ENCODE results near the gene AP3D1.

DNA sequence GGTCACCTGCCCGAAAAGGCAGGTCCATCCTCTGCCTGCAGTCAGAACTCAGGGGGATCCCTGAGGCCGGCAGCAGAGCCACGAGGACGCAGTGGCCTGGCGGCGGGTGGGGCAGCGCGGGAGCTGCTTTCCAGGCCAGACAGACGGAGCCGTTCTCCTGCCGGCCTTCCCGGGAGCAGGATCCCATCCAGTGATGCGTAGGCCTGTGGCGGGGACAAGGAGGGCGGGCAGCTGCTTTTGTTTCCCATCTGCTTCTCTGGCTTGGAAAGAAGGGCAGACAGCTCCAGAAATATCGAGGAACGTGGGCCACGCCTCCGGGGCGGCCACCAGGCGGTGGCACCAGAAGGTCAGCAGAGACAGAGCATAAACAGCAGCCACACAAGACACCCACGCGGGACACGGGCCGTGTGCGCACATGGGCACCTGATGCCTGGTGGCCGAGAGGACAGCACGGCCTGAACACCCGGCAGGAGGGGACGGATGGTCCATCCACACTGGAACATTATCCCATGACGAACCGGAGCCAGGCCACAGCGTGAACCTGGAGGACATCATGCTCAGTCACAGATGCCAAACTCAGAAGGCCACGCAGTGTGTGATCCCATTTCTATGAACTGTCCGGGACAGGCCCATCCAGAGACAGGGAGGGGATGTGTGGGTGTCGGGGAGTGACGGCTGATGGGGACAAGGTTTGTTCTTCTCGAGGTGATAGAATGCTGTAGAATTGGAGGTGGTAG is 86.4 kb downstream of the AP3D1 start:
- TF ChIP-seq CTCF (IDR thresholded peaks at IDR 0.05; ENCODE audit: insufficient read depth, low read depth, low read length): no peak
- TF ChIP-seq EZH2 (IDR thresholded peaks at IDR 0.05; ENCODE audit: insufficient read depth, low read length): no peak

Measured in astrocyte (in vitro differentiated cells and primary cell).